Stimulated activated CD8-positive, alpha-beta memory T cell treated with anti-CD3 and anti-CD28 coated beads, Interleukin-15, amount 100 ng/mL, for 1 hour (primary cell): ENCODE results near the gene CUL1.
"Not testable (repeated sequence)": the region's sequence is repeated elsewhere in the genome, so short reads cannot be mapped to it uniquely, and the experiment has no call there.

ENCODE experiments used
- DNase-seq: peaks from one replicate; pipeline ENCODE4 v3.0.0-alpha.2; 2020; ENCODE audit warnings: low read depth

CUL1 gene

DNA sequence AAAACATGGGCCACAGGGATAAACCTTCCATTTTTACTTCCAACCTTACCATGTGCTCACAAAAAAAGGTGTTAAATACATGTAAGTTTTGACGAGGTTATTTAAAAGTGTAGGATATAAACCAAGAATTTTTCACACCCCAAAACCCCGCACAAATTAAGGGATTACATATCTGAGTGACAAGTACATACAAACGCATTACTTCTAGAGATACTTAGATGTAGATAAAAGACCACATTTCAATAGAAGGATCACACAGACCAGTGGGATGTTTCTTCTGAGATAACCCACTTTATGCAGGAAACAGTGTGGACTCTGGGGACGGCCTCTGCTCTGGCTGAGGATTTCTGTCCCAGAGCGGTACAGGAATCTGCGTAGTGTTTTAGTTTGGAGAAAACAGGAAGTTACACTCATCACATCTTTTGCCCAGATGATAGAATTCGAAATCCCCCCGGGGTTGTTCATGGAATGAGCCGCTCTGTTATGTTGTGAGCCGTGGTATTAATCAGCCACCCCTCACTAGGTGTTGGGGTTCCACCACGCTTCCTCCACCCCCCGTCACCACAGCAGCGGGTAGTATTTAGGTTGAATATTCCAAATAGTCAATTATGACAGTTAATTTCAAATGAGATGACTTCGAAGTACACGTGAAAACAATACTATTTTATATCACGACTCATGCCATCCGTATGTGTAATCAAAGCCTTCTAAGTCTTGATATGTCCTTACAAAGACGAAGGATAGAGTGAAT is 1.3 kb upstream of the CUL1 start:
- no peak for DNase-seq

DNA sequence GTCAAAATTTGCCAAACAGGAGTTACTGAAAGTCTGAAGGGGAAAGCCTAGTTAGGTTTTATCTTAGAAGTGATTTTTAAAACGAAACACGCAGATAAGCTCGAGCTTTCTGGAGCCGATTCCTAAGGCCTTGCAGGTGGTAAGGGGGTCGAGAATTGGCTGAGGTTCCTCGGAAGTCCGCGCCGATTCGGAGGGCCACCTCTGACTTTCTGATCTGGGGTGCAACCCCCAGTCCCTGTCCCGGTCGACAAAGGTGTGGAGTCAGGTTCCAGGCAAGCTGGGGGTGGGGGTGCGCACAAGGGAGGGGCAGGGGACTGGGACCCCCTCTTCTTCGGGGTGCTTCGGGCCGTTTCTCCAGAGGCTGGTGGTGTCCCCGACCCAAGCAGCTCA is 701 bp upstream of the CUL1 start:
- DNase-seq: no peak

DNA sequence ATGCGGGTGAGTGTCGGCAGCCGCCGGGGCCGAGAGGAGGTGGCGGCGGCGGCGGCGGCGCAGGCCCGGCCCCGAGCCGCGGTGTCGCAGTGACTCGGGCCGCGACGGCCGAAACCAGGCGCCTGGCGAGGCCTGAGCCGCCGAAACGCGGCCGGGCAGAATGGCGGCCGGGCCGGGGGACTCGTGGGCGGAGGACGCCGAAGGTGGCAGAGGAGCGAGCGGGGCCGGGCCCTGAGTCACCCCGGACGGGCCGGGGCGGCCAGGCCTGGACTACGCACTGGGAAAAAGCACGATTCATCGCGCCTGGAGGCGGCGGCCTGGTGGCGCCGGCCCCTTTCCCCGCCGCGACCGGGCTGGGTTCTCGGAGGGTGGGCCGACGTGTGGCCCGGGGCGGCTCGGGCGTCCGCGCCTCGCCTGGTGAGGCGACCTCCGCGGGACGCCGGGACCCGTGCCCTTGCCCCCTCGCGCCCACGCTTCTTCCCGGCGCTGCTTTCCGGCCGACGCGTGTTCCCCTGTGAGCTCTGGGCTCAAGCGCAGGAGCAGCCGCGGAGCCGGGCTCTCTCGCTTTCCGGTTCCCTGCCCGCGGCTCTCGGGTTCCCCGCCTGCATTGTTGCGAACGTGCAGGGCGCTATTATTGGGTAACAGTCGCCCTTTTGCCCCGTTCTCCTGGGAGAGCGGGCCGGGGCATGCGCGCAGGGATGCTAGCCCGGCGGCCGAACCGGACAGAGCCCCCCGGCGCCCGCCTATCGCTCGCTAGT is 500 bp downstream of the CUL1 start:
- DNase-seq: no peak

DNA sequence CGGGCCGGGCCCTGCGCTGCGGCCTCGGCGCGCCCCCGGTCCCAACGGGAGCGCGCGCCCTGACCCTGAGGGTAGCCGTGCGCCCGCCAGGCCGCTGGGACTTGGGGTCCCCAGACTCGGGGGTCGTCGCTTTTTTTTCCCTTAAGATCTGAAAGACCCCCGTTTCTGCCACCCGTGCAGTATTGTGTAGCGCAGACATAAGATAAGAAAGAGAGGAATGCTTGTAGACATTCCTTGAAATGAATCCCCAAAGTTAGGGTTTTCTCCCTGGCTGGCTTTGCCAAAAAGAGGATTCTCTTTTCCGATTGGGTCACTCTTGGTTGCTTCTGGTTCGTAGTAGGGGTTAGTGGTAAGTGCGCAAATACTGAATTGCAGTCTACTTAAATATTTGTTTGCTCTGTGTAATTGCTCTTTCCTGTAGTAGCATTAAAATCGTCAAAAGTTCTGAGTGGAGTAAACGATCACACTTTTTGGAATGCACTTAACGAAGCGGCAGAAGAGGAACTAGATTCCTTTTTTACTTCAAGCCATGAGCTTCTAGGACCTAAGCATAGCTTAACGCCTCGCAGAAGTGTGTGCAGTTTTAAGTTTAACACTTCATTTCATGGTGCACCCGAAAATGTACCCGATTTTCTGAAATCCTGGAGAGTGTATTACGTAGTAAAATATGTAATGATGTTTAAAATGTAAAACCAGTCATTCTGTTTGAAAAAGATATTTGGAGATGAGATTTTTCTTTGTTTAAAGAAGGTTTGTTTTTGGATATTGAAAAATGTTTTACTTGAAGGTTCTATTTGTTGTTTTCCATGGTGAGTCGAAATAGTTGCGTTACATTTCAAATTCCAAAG is 1.3 kb downstream of the CUL1 start:
- DNase-seq: no peak

DNA sequence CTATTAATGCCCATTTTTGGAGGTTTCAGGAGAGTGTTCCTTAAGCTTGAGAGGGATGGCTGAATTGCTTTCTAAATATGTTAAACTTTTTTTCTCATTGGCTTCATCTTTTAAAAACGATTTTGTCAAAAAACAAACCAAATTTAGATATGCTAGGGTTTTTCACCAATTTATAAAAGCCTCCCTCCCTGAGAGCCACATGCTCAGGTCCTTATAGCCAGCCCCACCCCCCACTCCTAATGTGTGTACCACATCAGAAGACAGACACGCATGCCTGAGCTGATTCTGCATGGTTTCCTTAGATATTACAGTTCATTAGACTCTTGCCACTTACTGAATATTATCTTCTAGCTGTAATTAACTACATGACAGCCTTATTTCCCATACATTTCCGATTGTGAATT is 2.0 kb downstream of the CUL1 start:
- no peak for DNase-seq

DNA sequence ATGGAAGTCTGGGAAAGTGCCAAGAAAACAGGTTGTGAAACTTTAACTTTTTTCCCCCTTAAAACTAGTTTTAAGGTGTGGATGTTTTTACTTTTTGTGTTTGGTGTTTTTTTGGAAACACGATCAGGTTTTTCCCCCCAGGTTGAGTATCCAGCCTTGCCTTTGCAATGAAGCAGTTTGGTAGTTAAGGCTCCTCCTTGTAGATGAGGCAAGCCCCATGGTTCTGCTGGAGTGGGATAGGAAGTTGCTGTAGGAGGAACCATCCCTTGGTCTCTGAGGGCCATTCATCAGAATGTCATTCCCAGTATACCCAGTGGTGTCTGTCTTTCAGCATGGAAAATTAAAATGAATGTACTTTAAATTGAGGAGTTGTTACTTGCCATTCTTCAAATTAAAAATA is 2.7 kb downstream of the CUL1 start:
- DNase-seq: no peak

DNA sequence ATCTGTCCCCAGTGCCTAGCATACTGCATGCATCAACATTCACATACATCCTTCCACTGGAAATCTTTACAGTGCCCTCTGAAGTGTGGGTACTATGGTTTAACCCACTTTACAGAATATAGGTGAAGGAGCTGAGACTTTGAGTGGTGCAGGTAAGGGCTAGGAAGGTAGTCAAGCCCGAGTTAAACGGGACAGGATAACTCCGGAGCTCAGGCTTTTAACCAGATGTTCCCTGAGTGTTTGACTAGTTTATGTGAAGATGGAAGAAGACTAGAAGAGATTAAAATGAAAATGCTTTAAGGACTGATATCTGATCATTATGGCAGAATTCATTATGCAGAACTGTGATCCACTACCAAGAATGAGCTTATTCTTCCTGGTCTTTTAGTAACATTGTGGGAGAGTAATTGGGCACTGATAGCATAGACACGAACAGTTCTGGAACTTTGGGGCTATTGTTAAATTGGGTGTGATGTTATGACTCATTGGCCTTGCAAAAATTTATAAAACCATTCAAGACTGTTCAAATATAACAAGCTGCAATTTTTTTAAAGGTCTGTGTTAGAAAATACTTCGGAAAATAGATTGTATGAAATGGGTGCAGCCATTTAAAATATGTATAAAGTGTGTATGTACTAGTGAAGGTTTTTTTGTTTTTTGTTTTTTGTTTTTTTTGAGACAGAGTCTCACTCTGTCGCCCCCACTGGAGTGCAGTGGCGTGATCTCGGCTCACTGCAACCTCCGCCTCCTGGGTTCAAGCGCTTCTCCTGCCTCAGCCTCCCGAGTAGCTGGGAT is 4.4 kb downstream of the CUL1 start:
- no peak for DNase-seq

DNA sequence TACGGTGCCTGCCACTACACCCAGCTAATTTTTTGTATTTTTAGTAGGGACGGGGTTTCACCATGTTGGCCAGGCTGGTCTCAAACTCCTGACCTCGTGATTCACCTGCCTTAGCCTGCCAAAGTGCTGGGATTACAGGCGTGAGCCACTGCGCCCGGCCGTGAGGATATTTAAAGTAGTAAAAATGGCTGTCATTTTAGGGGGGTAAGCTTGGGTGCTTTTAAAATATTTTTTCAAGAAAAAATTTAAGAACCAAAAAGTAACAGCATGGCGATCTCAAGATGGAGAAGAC is 4.9 kb downstream of the CUL1 start:
- not testable (repeated sequence) for DNase-seq

DNA sequence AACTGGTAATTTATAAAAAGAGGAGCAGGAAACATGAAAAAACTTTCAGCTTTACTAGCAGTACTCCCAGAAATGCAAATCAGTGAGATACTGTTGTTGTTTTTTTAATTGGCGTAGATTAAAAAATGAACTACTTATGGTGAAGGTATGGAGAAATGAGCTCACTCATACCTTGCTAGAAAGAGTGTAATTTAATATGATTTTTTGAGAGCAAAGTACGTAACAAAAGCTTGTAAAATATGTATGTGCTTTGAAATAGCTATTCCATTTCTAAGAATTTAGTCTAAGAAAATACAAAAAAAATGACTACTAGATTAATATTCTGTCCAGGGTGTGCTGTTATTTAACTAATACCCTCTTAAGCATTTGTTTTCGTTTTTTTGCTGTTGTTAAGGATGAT is 5.5 kb downstream of the CUL1 start:
- no peak for DNase-seq

DNA sequence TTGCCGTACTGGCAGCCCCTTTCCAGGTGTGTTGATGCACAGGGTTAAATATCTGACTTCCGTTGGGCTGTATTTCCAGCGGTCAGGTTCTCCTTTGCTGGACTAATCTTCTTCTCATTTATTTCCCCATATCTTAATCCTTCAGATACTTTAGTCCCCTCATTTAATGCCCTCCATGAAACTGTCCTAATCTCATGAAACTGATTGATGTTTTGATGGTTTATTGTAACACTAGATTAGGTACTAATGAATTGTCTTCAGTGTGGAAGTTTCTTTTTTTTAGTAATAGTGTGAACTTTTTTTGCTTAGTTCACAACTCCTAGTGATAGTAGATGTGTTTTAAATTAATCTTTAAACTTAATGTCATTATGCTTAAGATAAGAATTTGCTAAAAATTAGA is 6.3 kb downstream of the CUL1 start:
- DNase-seq: no peak

DNA sequence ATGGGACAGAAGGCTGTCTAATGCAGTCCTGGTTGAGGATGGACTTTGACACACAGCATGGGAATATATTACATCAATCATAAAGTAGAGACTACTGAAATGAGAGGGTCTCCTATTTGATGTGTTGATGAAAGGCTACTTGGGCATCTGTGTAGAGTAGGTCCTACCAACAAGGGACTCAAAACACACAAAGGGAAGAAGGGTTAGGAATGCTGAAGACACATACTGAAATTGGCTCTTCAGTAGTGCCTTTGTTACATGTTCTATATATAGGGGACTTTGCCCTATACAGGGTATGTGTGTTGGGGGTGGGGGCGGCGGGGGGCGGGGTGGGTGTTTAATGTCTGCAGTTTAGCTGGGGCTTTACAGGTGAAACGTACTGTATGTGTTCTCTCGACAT is 7.7 kb downstream of the CUL1 start:
- DNase-seq: no peak

DNA sequence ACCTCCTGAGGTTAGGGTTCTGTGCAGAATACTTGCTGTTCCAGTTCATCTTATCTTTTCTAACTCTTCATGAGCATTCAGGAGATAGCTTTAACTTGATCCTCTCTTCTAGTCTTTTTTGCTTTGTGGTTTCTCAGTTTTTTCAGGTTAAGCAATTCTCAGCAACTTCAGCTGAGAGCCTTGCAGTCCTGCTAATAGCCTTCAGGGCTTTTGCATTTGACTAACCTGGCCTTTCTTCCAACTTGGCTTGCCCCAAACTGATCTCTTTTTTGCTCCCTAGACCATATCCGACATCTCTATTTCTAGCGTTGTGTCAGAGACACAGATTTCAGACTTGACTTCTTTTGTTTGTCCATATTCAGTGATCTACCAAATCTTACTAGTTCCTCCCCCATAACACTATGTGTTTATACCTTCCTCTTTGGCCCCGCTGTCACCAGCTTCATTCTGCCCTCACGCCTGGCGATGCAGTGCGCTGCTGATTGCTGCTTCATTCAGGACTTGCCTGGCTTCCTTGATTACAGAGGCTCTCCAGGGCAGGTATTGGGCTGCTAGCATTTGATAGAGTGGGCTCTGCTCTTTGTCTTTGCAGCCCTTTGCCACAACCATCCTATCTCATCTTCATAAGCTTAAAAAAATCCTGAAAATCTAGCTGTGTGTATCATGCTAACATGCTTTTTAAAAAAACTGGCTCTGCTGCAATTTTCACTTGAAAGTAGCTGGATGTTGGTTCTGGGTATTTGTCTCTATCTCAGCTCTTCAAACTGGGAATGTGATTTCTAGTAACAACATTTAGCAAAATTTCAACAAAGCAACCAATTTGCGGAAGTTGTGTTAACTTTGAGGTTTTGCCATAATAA is 9.6 kb downstream of the CUL1 start:
- DNase-seq: no peak

DNA sequence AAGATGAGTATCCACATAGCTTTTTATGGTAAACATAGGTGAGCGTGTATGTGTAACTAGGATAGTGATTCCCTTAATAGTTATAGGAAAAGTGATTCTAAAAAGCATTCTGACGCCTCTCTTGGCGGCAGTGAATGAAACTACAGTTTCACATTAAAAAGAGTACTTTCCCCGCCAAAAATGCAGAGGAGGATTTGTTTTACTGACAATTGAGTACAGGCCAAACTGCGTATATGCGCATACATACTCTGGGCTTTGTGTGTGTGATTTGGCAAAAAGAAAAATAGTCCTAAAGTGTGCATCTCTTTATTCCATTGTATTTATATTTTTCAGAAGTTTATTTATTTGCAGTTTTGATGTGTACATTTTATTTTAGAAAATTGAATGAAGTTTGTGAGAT is 10.3 kb downstream of the CUL1 start:
- no peak for DNase-seq

DNA sequence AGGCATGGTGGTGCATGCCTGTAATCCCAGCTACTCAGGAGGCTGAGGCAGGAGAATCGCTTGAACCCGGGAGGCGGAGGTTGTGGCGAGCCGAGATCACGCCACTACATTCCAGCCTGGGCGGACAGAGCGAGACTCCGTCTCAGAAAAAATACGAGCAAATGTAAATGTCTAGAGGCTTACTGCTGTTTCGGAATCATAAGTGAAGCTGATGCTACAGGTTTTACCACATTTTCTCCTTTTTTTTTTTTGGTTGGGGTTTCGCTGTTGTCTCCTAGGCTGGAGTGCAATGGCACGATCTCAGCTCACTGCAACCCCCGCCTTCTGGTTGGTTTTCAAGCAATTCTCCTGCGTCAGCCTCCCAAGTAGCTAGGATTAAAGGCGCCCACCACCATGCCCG is 11.7 kb downstream of the CUL1 start:
- DNase-seq: not testable (repeated sequence)

DNA sequence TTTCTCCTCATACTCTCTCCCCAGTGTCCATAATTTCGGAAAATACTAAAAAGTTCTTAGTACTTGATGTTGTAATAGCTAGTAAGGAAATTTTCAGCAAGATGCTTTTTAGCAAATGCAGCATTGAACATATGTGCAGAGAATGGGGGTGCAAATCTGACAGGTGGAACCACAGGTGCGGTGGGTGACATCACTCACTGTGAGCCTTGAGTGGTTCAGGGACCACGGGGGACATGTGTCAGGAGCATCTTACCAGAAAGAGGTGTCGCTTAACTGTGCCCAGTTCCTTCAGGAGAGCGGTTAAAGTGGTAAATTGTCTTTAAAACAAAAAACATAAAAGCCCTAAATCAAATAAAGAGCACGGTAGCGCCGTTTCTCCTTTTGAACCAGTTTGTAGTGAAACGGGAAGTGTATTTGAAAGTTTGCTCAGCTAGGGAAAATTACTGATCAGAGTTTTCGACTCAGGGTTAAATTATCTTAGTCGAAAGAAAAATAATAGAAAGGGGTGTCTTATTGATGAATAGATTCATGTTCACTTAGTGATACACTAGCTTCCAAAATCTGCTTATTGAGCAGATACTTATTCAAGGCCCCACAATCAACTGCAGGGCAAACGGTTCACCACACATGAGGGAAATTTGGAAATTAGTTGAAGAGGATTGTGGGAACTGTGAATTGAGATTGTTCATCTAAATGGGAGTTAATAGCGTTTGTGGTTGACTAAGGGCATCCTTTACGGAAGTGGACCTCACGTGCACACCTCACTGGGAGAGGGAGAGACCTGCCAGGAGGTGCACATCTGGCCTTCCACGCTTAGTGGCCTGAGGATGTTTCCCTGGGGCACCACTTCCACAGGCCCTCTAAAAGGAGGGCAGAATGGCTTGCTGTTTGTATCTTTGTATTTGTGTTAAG is 12.7 kb downstream of the CUL1 start:
- DNase-seq: no peak

DNA sequence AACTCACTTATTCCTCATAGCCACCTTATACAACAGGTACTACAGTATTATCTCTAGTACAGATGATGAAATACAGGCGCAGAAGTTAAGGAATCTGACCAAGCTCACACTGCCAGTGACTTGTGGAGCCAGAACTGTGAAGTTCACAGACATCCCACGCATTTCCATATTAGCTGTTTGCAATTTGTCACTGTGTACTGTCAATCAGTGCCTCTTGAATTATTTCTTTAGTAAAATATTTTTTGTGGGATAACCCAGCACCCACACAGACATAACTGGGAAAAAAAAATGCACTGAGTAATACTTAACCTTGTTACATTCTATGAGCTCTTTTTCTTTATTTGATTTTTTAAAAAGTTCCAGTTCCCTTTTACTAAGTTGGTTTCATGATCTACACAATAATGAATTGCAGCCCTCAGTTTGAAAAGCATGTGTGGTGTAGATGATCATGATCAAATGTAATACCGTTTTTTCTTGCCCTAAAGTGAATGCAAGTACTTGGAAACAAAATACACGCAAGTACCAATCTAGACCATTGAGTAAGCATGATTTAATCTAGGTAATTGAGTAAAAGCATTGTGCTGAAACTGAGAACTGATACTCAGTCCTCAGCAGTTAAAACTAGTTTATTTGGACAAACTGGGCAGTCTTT is 14.1 kb downstream of the CUL1 start:
- no peak for DNase-seq

DNA sequence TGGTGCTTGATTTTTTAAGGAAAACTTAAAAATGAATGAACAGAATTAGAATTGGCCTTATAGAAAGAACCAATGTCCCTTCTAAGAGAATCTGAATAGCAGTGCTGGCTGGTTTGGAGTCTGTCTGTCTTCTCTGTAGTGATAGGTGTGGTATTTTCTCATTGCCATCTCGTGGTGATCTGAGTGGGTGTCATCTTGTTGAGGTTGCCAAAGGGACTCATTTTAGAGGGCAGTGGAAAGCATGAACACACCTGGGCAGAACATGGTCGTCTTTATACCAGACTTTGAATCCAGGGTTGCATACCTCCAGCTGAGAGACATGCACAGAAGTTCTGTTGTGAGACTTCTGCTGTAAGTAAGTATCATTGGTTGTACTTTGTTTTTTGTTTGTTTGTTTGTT is 15.8 kb downstream of the CUL1 start:
- DNase-seq: no peak

DNA sequence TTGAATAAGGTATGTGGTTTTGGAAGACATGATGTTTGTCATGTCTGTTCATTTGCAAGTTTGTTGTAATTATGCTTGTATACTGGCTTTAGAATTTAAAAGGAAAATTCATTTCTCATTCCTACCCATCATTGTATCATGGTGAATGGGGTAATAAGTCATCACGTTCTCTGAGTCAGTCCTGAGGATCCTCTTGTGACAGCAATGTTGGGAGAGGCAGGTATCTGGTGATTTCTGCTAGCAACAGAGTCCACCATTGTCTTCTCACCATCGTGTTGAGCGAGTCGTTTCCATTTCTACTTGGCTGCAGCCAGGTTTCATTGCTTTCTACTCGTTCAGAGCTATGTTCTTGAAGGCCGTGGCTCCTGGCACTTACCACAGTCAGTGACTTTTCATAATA is 16.3 kb downstream of the CUL1 start:
- DNase-seq: no peak

DNA sequence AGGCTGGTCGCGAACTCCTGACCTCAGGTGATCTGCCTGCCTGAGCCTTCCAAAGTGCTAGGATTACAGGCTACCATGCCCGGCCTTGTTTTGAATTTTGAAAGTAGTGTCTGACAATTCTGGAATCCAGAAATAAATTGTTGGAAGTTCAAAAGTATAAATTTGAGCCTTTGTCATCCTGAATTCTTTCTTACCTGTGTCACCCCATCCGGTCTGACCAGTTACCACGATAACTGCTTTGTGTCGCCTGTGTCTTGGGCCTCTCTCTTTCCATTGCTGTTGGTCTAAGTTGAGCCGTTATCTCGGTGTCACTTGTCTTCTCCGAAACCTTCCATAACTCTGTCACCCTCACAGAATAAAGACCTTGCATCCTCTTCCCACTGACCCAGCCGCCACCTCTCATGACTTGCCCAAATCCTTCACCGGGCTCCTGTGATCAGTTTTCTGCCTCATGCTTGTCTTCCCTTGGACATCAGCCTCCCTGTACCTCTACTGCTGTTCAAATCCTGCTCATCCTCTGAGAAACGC is 18.6 kb downstream of the CUL1 start:
- DNase-seq: no peak
